H9 (cell line): ENCODE results near the gene CHD3. TPM values are rescaled to one million over a fixed set of nuclear protein-coding genes. Genes with fewer than 3 reads are reported as not detected.

ENCODE experiments used
- DNase-seq: peaks from one replicate; pipeline ENCODE4 v3.0.0-alpha.2; 2017
- H2AFZ ChIP-seq: one replicate; pipeline ENCODE4 v1.6.1; 2013; ENCODE audit warnings: mild to moderate bottlenecking, low read length, control low read depth, moderate library complexity
- H2AK5ac ChIP-seq: 2 replicates; pipeline ENCODE4 v1.6.1; 2013; ENCODE audit warnings: low read length, control low read depth, mixed read lengths; ENCODE audit not compliant: insufficient read length
- H2BK120ac ChIP-seq: one replicate; pipeline ENCODE4 v1.6.1; 2013; ENCODE audit warnings: low read depth, mild to moderate bottlenecking, low read length, control low read depth, inconsistent platforms; ENCODE audit not compliant: poor library complexity, severe bottlenecking
- H2BK12ac ChIP-seq: 2 replicates; pipeline ENCODE4 v1.6.1; 2013; ENCODE audit warnings: low read length, control low read depth, mixed read lengths, low read depth; ENCODE audit not compliant: insufficient read length
- H2BK15ac ChIP-seq: 2 replicates; pipeline ENCODE4 v1.6.1; 2013; ENCODE audit warnings: low read depth, low read length, control low read depth
- H2BK20ac ChIP-seq: one replicate; pipeline ENCODE4 v1.6.1; 2013; ENCODE audit warnings: low read depth, mild to moderate bottlenecking, low read length, control low read depth, inconsistent platforms; ENCODE audit not compliant: poor library complexity, severe bottlenecking
- H2BK5ac ChIP-seq: 2 replicates; pipeline ENCODE4 v1.6.1; 2013; ENCODE audit warnings: low read length, control low read depth, mixed read lengths; ENCODE audit not compliant: insufficient read length
- H3K14ac ChIP-seq: 2 replicates; pipeline ENCODE4 v1.6.1; 2013; ENCODE audit warnings: low read length, control low read depth; ENCODE audit not compliant: insufficient read depth
- H3K18ac ChIP-seq: 2 replicates; pipeline ENCODE4 v1.6.1; 2013; ENCODE audit warnings: low read depth, mild to moderate bottlenecking, mixed read lengths, low read length, control low read depth; ENCODE audit not compliant: insufficient read length
- H3K23ac ChIP-seq: 2 replicates; pipeline ENCODE4 v1.6.1; 2013; ENCODE audit warnings: low read length, control low read depth, mixed read lengths, low read depth; ENCODE audit not compliant: insufficient read length
- H3K23me2 ChIP-seq: 2 replicates; pipeline ENCODE4 v1.6.1; 2013; ENCODE audit warnings: low read depth, mild to moderate bottlenecking, mixed read lengths, low read length, control low read depth; ENCODE audit not compliant: insufficient read length, poor library complexity, severe bottlenecking
- H3K27ac ChIP-seq: 2 replicates; pipeline ENCODE4 v1.5.1; 2013; ENCODE audit warnings: low read length, control low read depth, mixed read lengths, low read depth; ENCODE audit not compliant: insufficient read length
- H3K27me3 ChIP-seq: 2 replicates; pipeline ENCODE4 v1.6.1; 2013; ENCODE audit warnings: low read length, control low read depth, inconsistent platforms; ENCODE audit not compliant: insufficient read depth
- H3K4ac ChIP-seq: 2 replicates; pipeline ENCODE4 v1.6.1; 2013; ENCODE audit warnings: low read depth, mild to moderate bottlenecking, control low read depth, inconsistent platforms, low read length, moderate library complexity
- H3K4me1 ChIP-seq: 2 replicates; pipeline ENCODE4 v1.6.1; 2013; ENCODE audit warnings: low read length, control low read depth, inconsistent platforms; ENCODE audit not compliant: insufficient read depth
- H3K4me2 ChIP-seq: 2 replicates; pipeline ENCODE4 v1.6.1; 2013; ENCODE audit warnings: low read length, control low read depth, mixed read lengths; ENCODE audit not compliant: insufficient read length, insufficient read depth
- H3K56ac ChIP-seq: 2 replicates; pipeline ENCODE4 v1.6.1; 2013; ENCODE audit warnings: low read depth, mild to moderate bottlenecking, mixed read lengths, low read length, control low read depth; ENCODE audit not compliant: insufficient read length
- H3K79me1 ChIP-seq: 2 replicates; pipeline ENCODE4 v1.6.1; 2013; ENCODE audit warnings: low read depth, mild to moderate bottlenecking, moderate library complexity, low read length, control low read depth, inconsistent platforms; ENCODE audit not compliant: insufficient read depth, poor library complexity, severe bottlenecking
- H3K79me2 ChIP-seq: 2 replicates; pipeline ENCODE4 v1.6.1; 2013; ENCODE audit warnings: low read length, control low read depth, inconsistent platforms; ENCODE audit not compliant: insufficient read depth
- H3K9ac ChIP-seq: 2 replicates; pipeline ENCODE4 v1.6.1; 2013; ENCODE audit warnings: low read length, control low read depth, mixed read lengths; ENCODE audit not compliant: insufficient read length; ENCODE audit errors: extremely low read depth
- H3K9me3 ChIP-seq: one replicate; pipeline ENCODE4 v1.6.1; 2013; ENCODE audit warnings: low read depth, low read length, inconsistent platforms; ENCODE audit not compliant: control insufficient read depth
- H3T11ph ChIP-seq: one replicate; pipeline ENCODE4 v1.6.1; 2013; ENCODE audit warnings: mild to moderate bottlenecking, low read length, control low read depth, inconsistent platforms
- H4K20me1 ChIP-seq: one replicate; pipeline ENCODE4 v1.6.1; 2013; ENCODE audit not compliant: control insufficient read depth, insufficient read length, insufficient read depth
- H4K5ac ChIP-seq: 2 replicates; pipeline ENCODE4 v1.6.1; 2013; ENCODE audit warnings: low read depth, mild to moderate bottlenecking, mixed read lengths, low read length, control low read depth; ENCODE audit not compliant: insufficient read length
- H4K8ac ChIP-seq: replicated peaks from 2 replicates; pipeline ENCODE4 v1.6.1; 2013; ENCODE audit warnings: low read length, control low read depth, mixed read lengths, low read depth; ENCODE audit not compliant: insufficient read length
- H4K91ac ChIP-seq: 2 replicates; pipeline ENCODE4 v1.6.1; 2013; ENCODE audit warnings: low read depth, mild to moderate bottlenecking, moderate library complexity, mixed read lengths, low read length, control low read depth; ENCODE audit not compliant: insufficient read length
- H3K27ac Mint-ChIP-seq, 3 experiments: 2 replicates in 2 of 3; 3 replicates in 1 of 3; pipeline ENCODE4 v1.8.0; 2020 to 2021; ENCODE audit warnings: mixed read lengths in 3 of 3, mild to moderate bottlenecking in 1 of 3, moderate library complexity in 1 of 3
- H3K27me3 Mint-ChIP-seq: 2 replicates; pipeline ENCODE4 v1.8.0; 2021; ENCODE audit warnings: low read depth, mild to moderate bottlenecking, moderate library complexity, mixed read lengths
- H3K36me3 Mint-ChIP-seq, 3 experiments: 2 replicates in 2 of 3; 3 replicates in 1 of 3; pipeline ENCODE4 v1.8.0; 2020 to 2021; ENCODE audit warnings: low read depth in 3 of 3, mixed read lengths in 3 of 3; ENCODE audit not compliant: insufficient read depth in 1 of 3
- H3K4me1 Mint-ChIP-seq, 2 experiments: 2 replicates each; pipeline ENCODE4 v1.8.0; 2020; ENCODE audit warnings: mixed read lengths in 2 of 2
- H3K4me3 Mint-ChIP-seq, 2 experiments: 2 replicates in 1 of 2; 3 replicates in 1 of 2; pipeline ENCODE4 v1.8.0; 2020 to 2021; ENCODE audit warnings: mild to moderate bottlenecking in 2 of 2, mixed read lengths in 2 of 2, moderate library complexity in 1 of 2
- H3K9me3 Mint-ChIP-seq, 2 experiments: 2 replicates in 1 of 2; 3 replicates in 1 of 2; pipeline ENCODE4 v1.8.0; 2020; ENCODE audit warnings: mild to moderate bottlenecking in 2 of 2, mixed read lengths in 2 of 2, moderate library complexity in 1 of 2
- WGBS: extraction: QIAGEN DNeasy Blood & Tissue Kit; methylation state at CpG from one replicate; pipeline ENCODE4 v1.1.7; 2013; ENCODE audit warnings: missing lambda C conversion rate, low lambda C conversion rate, mixed read lengths; ENCODE audit not compliant: insufficient read length; ENCODE audit errors: extremely low coverage; 5-methylcytosine and 5-hydroxymethylcytosine counted together
- total RNA-seq: library from RNA; stranded (reverse); gene quantifications from 2 replicates; pipeline ENCODE4 v1.2.1, GENCODE V29; 2021
- TF ChIP-seq, protein P1 (sequence below): fragments of 200-600 bp; sonication (generic); conservative IDR thresholded peaks from 3 replicates; pipeline ENCODE4 v1.8.0; 2021; ENCODE audit warnings: antibody characterized with exemption, mild to moderate bottlenecking

CHD3 gene
- total RNA-seq, 1 experiment from 2014 or later = 33.2 TPM

GRCh38 chr17:7857713-7858521, 30.7 kb upstream of the CHD3 start, which contains the start of gene CYB5D1:
TSS of gene CYB5D1 (plus strand) at chr17:7858003. CDS start at chr17:7858135, 132 bp downstream.
- peak within 1 kb of the TSS; percentile 97 for H3K4me2 ChIP-seq
- H3K23me2 ChIP-seq = peaks cover 29% of the 10 kb centered on the region
- no peak within 1 kb of the TSS for H2BK12ac ChIP-seq
- H3K27me3 ChIP-seq = peaks cover 20% of the 10 kb centered on the region; the same call in 1 of the 2 replicates
- WGBS = no CpG with 5 or more reads among the region's 48 CpGs
- H4K91ac ChIP-seq = no peak within 1 kb of the TSS
- TF ChIP-seq, protein P1, sequence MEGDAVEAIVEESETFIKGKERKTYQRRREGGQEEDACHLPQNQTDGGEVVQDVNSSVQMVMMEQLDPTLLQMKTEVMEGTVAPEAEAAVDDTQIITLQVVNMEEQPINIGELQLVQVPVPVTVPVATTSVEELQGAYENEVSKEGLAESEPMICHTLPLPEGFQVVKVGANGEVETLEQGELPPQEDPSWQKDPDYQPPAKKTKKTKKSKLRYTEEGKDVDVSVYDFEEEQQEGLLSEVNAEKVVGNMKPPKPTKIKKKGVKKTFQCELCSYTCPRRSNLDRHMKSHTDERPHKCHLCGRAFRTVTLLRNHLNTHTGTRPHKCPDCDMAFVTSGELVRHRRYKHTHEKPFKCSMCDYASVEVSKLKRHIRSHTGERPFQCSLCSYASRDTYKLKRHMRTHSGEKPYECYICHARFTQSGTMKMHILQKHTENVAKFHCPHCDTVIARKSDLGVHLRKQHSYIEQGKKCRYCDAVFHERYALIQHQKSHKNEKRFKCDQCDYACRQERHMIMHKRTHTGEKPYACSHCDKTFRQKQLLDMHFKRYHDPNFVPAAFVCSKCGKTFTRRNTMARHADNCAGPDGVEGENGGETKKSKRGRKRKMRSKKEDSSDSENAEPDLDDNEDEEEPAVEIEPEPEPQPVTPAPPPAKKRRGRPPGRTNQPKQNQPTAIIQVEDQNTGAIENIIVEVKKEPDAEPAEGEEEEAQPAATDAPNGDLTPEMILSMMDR = no peak
- Mint-ChIP-seq H3K27ac (no peak within 1 kb of the TSS; a peak in 1 of 7 replicates), H3K4me1 (peaks cover 18 to 24% of the 10 kb centered on the region in 2 experiments), H3K9me3 (0 out of 5 replicates have a peak, but pooled peaks cover 0 to 3% of the 10 kb centered on the region in 2 experiments), H3K36me3 (peaks cover 0 to 23% (median 5%) of the 10 kb centered on the region in 3 experiments; a peak in 3 of 7 replicates), H3K27me3 (peaks cover 10% of the 10 kb centered on the region), H3K4me3 (no peak within 1 kb of the TSS)
- peak; percentile 93 for DNase-seq
- no peak within 1 kb of the TSS for H4K5ac ChIP-seq
- no peak within 1 kb of the TSS for H3K4ac ChIP-seq
- H3K18ac ChIP-seq = peak within 1 kb of the TSS; percentile 94
- no peaks in the 10 kb centered on the region for H4K20me1 ChIP-seq
- no peak within 1 kb of the TSS for H2BK15ac ChIP-seq
- peak within 1 kb of the TSS; percentile 92 for H3K14ac ChIP-seq
- no peak within 1 kb of the TSS for H2BK5ac ChIP-seq
- H3K9me3 ChIP-seq = no peaks in the 10 kb centered on the region
- no peaks in the 10 kb centered on the region for H3K79me2 ChIP-seq
- H4K8ac ChIP-seq = no peak within 1 kb of the TSS
- no peak within 1 kb of the TSS for H3T11ph ChIP-seq
- H3K56ac ChIP-seq = no peak within 1 kb of the TSS
- no peak within 1 kb of the TSS for H2BK20ac ChIP-seq
- H2BK120ac ChIP-seq = no peak within 1 kb of the TSS
- H3K23ac ChIP-seq = no peak within 1 kb of the TSS
- H3K4me1 ChIP-seq = no peaks in the 10 kb centered on the region; the same call in 1 of the 2 replicates
- no peak within 1 kb of the TSS for H3K27ac ChIP-seq
- H3K9ac ChIP-seq = peak within 1 kb of the TSS; percentile 89
- no peak within 1 kb of the TSS for H2AK5ac ChIP-seq
- no peak within 1 kb of the TSS for H2AFZ ChIP-seq
- H3K79me1 ChIP-seq = no peaks in the 10 kb centered on the region
